NK-92 (cell line): ENCODE measurements around the gene FZR1.

Experiments used
- DNase-seq: peaks from one replicate; lab custom pipeline; 2025; ENCODE audit not compliant: unreplicated experiment; lab: John Stamatoyannopoulos, UW

Gene FZR1

DNA sequence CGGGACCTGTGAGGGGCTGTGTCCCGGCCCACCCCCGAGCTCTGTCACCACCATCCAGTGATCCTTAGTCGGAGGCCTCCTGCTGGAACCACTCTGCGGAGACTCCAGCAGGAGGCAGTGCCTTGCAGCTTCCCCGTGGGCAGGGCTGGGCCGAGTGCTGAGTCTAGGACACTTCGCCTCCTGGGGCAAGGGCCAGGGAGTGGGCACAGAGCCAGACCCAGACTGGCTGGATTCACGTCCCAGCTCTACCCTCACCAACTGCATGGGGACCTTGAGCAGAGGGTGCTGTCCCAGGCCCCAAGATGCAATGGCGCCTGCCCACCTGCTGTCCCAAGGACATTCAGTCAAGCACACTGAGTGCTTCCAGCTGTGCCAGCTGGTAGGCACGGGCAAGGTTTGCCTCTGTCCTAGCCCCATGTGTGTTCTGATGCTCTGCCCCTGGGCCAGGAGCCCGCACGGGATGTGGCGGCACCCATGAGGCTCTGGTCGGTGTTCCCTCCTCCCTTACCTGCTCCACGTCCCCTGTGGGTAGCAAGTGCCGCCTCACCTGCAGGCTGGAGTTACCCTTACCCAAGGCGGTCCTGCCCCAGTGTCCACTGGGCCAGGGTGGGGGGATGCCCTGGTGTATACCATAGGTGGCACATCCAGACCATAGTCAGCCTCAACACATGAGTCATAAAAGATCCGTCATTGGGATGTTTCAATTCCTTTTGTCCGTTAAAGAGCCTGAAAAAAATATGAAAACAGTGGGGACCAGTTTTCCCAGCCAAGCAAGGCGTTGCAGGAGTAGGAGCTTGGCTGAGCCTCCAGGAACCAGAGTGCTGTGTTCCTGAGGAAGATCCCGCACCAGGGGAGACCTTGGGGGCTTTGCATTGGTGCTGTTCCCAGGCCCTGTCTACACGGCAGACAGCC lies 7.4 kb downstream of the FZR1 start:
- DNase-seq = no peak

- DNase-seq = no peak
Measured at GRCh38 chr19:3514930-3515329, 8.8 kb downstream of the FZR1 start.

DNA sequence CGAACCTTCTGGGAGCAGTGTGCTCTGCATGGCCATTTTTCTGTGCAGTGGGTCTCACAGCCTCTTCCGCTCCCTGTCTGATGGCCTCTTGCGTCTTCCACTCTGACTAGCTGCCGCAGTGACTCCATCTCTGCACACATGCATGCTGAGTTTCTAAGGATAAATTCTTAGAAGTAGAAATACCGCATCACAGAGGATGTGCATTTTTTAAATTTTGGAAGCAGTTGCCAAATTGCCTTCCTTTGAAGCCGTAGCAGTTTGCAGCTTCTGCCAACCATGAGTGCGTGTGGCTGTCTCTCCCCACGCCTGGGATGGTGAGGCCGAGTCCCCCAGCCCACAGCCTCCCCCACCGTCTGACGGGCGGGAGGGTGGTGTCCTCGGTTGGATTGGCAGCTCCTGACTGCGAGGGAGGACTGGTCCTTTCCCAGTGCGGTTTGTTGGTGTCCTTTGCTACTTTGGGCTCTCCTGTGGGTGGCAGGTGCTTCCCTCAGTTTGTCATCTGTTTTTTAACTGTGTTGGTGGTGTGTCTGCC lies 9.8 kb downstream of the FZR1 start:
- no peak for DNase-seq

- no peak for DNase-seq
Measured at GRCh38 chr19:3516675-3517207, 10.6 kb downstream of the FZR1 start.

DNA sequence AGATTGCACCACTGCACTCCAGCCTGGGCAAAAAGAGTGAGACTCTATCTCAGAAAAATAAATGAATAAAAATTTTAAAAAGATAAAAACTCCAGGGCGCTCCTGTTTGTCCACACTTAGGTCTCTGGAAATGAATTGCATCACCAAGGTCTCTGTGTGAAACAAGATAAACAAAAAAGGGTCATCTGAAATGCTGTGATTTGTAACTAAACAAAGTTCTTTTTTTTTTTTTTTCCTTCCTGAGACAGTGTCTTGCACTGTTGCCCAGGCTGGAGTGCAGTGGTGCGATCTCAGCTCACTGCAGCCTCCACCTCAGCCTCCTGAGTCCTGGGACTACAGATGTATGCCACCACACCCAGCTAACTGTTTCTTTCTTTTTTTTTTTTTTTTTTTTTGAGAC lies 11.5 kb downstream of the FZR1 start:
- DNase-seq = no peak

- no peak for DNase-seq
Measured at GRCh38 chr19:3518255-3518654, 12.1 kb downstream of the FZR1 start.

- DNase-seq = no peak
Measured at GRCh38 chr19:3518659-3519058, 12.5 kb downstream of the FZR1 start.

GRCh38 chr19:3519126-3519525 lies 13.0 kb downstream of the FZR1 start:
- DNase-seq = no peak

GRCh38 chr19:3520166-3521103 lies 14.3 kb downstream of the FZR1 start:
- DNase-seq = no peak

- no peak for DNase-seq
Measured at GRCh38 chr19:3521104-3521445, 15.0 kb downstream of the FZR1 start.

DNA sequence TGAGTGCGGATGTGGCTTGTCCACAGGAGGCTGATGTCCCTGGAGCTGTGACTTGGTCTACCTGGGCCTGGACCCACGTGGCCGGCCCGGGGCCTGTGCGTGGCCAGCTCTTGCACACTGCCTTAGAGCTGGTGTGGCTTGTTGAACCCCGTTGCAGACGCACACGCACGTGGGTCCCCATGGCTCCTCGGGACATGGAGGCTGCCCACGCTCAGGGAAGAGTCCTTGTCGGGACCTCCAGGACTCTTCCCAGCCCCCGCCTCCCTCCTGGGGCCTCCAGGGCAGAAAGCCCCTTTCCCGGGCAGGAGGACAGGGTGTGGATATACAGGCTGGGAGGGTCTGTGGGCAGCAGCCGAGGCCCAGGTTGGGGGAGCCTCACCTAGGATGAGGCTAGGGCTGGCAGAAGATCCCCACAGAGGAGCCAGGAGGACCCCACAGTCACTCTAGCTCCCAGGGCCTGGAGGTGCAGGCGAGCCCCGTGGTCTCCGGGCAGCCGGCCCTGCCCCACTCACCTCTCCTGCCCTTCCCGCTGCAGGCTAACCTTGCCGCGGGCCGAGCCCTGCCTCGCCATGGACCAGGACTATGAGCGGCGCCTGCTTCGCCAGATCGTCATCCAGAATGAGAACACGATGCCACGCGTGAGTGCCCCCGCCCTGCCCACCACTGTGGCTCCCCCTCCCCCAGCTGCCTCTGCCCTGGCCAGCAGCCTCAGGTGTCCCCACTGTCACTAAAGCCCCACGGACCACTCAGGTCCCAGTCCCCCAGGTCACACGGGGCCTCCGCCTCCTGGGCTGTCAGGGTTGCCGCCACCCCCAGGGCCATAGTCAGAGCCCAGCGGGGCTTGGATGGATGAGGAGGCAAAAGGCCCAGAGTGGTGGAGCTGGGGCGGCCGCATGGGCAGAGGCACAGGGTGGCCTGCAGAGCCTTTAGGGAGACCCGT lies 16.6 kb downstream of the FZR1 start:
- DNase-seq = no peak

DNA sequence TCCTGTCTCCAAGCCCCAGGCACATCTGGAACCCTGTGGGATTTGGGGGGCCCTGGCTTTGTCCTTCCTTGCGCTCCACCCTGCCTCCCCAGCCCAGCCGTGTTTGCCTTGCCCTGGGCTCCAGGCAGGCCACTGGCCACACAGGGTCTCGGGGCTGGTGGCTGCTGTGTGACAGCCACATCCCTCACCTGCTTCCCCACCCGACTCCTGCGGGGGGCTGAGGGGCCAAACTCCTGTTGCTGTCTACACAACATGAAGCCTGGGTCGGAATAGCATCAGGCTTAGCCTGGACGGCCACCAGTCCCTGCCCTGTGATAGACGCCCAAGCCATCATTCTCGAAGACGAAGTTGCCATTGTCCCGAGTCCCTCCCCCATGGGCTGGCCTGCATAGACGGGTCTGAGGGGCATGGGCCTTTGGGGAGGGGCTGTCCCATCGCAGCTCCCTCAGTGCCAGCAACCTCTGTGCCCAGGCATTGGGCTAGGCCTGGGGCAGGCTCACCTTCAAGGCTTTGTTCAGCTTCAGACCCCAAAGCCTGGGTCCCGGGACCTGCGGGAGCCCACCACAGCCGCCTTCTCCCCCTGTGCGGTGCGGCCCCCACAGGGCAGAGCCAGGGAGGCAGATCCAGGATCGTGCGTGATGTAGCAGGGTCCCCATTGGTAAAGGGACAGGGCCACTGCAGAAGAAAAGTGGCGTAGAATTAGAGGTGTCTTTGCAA lies 17.4 kb downstream of the FZR1 start:
- no peak for DNase-seq

DNA sequence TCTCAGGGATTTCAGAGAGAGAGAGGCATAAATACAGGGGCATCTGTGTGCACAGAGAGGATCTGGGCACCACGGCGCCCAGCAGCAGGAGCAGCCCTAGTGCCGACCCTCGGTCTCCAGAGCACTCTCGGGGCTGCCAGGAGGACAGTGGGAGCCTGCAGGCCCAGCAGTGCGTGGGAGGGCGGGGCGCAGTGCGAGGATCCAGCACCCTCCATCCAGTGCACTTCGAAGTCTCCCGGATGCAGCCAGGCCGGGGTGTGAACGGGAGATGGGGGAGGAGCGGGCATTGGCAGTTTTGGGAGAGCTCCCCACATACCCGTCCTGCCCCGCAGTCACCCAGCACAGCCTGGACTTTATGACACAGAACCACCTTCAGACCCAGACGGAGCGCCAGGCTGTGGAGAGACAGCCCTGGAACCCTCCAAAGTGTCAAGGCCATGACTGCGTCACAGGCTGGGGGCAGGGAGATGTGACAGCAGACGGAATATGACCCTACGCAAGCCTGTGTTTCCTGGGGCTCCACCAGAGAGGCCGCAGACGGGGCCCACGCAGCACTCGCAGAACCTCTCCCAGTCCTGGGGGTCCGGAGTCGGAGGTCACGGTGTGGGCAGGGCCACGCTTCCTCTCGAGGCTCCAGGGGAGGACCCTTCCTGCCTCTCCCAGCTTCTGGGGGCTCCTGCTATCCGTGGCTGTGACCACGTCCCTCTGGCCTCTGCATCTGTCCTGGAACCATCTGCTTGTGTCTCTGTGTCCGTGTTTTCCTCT lies 18.1 kb downstream of the FZR1 start:
- DNase-seq = no peak

DNA sequence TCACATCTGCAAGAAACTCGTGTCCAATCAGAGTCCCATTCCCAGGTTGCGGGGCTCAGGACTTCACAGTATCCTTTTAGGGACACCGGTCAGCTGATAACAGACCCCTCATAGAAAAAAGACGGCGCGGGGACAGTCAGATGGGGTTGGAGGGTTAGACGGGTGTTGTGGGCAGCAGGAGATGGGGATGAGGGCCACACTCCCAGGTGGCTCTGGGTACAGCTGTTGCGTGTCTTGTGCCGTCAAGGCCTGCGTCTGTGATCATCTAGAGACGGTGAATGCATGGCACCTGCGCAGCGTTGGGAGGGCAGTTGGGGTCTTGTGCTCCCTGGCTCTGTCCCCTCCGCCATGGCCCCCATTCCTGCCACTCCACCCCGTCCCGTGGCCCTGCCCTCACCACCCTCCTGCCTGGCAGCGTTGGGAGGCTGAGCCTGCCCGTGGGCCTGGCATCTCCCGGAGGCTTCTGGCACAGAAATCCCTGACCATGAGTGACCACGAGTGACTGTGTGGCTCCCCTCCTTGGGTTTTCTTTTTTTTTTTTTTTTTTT lies 18.9 kb downstream of the FZR1 start:
- no peak for DNase-seq

GRCh38 chr19:3526507-3527237 lies 20.6 kb downstream of the FZR1 start:
- DNase-seq = no peak

DNA sequence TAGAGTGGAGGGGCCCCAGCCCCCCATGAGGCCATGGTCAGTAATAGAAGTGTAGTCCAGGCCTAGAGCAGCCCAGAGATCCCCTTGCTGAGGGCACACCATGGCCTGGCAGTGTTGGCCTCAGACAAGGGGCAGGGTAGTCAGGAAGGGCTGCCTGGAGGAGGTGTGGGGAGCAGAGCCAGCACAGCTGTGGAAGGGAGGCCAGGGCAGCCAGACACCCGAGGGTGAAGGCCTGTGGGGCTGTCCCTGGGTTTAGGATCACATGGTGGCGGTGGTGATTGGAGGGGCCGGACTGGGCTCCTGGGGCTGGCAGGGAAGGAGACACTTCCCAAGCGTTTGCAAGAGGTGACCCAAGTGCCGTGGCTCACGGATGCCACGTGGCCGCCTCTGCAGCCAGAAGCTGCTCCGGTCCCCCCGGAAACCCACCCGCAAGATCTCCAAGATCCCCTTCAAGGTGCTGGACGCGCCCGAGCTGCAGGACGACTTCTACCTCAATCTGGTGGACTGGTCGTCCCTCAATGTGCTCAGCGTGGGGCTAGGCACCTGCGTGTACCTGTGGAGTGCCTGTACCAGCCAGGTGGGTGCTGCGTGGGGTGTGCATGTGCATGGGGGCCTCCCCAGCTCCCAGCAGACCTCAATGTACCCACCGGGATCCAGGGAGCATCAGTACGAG lies 21.3 kb downstream of the FZR1 start:
- DNase-seq = no peak

- DNase-seq = no peak
Measured at GRCh38 chr19:3528080-3528479, 22.0 kb downstream of the FZR1 start.
